SH-SY5Y (cell line): Measurements from ENCODE around the gene HOXD8.

ENCODE experiments used
- GATA2 ChIP-seq: IDR thresholded peaks from 2 replicates; pipeline ENCODE4 v1.6.1; 2011; ENCODE audit warnings: mild to moderate bottlenecking, low read depth, low read length
- GATA3 ChIP-seq: IDR thresholded peaks from 2 replicates; pipeline ENCODE4 v1.6.1; 2011; ENCODE audit warnings: low read depth, mild to moderate bottlenecking, low read length, moderate library complexity

DNA sequence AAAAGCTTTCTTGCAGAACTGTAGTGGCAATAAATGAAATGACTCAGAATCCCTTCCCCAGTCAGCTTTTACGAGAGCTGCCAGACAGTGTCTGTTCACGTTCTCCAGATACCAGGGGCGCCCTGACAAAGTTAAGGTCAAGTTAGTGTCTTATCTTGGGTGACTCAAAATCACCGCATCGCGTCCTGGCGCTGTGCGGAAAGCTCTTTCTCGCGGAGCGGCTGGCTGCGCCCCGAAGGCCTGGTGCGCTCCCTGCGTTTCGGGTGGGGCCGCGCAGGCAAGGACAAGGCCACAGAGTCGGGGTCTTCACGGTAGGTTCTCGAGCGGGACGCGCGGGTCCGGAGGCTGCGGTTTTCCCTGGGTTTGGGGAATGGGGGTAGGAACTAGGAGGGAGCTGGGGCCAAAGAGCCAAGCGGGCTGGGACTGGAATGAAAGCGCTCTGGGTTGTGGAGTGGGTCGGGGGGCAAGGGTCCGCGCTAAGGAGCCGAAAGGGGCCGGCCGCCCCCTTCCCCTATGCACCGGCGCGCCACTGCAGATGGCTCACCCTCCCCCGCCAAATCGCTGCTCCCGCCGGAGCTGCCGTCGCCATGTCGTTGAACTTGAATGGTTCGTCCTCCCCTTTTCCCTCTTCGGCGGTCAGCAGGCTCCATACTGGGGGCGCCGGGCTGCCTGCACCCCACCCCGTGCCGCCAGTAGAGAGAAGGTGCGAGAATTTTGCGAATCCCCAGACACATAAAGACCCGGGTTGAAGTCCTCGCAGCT is 25.0 kb upstream of the HOXD8 start:
- no peak for TF ChIP-seq GATA3
- no peak for TF ChIP-seq GATA2
